HG02588 (cell line): Measurements from ENCODE around the gene CAPN15.
"Not testable (repeated sequence)": the region's sequence is repeated elsewhere in the genome, so short reads cannot be mapped to it uniquely, and the experiment has no call there.

ENCODE experiments used
- ATAC-seq: cut with Tn5 transposase; IDR thresholded peaks from one replicate; pipeline ENCODE4 v1.9.1; 2021; ENCODE audit warnings: mild to moderate bottlenecking, moderate library complexity; ENCODE audit not compliant: unreplicated experiment

The CAPN15 gene

GRCh38 chr16:527015-527903 is at the start of gene CAPN15:
Gene CAPN15, plus strand, starts transcription at chr16:527712. Its CDS starts 19,127 bp downstream, at chr16:546839.
- peak; percentile 65 for ATAC-seq

- not testable (repeated sequence) for ATAC-seq
Measured at GRCh38 chr16:478287-478686, 49.2 kb upstream of the CAPN15 start.

GRCh38 chr16:482468-483185 is 44.9 kb upstream of the CAPN15 start:
- ATAC-seq = no peak

GRCh38 chr16:483341-484075 is 44.0 kb upstream of the CAPN15 start:
- no peak for ATAC-seq

GRCh38 chr16:489606-490005 is 37.9 kb upstream of the CAPN15 start:
- ATAC-seq = no peak

- ATAC-seq = no peak
Measured at GRCh38 chr16:490768-491167, 36.7 kb upstream of the CAPN15 start.

- ATAC-seq = no peak
Measured at GRCh38 chr16:491220-491919, 36.1 kb upstream of the CAPN15 start.

GRCh38 chr16:492211-492875 is 35.2 kb upstream of the CAPN15 start:
- no peak for ATAC-seq

DNA sequence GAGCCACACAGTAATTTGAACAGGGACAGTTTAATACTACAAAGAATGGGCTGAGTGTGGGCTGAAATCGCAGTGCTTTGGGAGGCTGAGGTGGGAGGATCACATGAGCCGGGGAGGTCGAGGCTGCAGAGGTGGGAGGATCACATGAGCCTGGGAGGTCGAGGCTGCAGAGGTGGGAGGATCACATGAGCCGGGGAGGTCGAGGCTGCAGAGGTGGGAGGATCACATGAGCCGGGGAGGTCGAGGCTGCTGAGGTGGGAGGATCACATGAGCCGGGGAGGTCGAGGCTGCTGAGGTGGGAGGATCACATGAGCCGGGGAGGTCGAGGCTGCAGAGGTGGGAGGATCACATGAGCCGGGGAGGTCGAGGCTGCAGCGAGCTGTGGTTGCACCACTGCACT is 32.8 kb upstream of the CAPN15 start:
- ATAC-seq = not testable (repeated sequence)

DNA sequence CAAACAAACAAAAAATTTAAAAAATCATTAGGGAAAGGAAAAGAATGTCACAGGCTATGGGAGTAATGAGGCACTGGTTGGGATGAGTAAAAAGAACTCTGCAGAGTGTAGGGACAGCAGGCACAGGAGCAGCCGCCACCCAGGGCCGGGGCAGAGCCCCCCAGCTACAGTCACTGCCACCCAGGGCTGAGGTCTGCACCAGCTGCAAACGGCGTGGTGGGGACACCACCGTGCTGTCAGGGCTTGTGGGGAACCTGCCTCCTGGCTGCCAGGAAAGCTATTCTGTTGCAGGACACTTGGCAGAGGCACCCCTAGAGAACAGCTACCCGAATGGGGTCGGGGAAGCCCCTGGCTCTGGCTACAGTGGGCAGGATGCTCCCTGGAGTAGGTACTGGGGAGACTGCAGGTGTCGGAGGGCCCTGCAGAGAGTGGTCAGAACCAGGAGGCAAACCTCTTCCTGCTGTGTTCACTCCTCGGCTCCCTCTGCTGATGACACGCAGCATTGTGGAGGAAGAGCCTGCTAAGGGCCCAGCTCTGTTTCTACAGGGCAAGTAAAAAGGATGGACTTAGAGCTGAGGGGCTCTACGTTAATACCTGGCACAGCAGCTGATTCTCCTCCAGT is 32.3 kb upstream of the CAPN15 start:
- ATAC-seq = no peak

DNA sequence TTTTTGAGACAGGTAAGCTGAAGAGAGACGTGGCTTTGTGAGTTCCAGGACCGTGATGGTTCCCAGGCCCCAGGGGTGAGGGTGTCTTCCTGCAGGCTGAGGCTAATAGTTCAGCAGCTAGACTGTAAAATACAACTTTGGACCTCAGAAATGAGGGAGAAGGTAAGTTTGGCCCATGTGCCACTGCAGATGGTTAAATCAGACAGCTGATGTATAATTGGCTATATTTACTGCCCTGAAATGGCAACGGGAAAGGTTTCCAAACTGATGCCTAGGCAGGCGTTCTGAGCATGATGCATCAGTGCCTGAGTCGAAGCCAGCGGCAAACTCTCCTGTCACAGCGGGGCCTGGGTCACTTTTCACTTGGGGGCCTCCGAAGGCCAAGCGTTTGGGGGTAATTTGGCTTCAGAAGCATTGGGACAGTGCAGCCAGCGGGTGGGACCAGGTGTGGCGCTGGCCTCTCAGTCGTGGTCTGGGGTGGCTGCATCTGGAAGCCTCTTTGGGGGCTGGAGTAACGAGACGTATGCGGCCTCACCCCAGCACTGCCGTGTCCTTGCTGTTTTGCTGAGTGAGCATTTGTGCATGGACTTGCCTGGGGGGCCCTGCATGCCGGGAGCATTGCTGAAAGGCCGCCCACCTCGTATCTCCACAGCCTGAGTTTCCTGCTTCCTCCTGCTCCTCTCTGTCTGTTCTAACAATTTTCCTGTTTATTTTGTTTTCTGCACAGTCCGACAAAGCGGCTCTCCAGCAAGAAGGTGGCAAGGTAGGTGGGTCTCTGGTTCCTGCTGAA is 31.2 kb upstream of the CAPN15 start:
- ATAC-seq = no peak

- no peak for ATAC-seq
Measured at GRCh38 chr16:497258-497657, 30.3 kb upstream of the CAPN15 start.

GRCh38 chr16:499924-500323 is 27.6 kb upstream of the CAPN15 start:
- no peak for ATAC-seq

DNA sequence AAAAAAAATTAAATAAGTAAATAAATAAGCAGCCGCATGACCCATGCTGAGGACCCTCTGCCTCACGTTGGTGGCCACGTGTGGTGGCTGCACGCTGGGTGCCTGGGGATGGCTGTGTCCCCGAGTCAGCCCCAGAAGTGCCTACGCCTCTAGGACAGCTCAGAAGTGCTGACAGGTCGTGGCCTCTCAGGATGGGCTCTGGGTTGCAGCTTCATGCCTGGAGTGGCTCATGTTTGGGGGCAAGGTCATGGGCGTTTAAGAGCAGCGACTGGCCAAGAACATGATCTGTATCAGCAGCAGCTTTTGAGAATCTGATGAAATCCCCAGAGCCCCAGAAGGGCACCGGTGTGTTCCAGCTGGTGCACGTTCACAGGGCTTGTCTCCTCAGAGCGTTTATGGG is 26.8 kb upstream of the CAPN15 start:
- ATAC-seq = no peak

- no peak for ATAC-seq
Measured at GRCh38 chr16:502179-502943, 25.2 kb upstream of the CAPN15 start.

GRCh38 chr16:503150-504071 is 24.1 kb upstream of the CAPN15 start:
- ATAC-seq = no peak
